Skeletal muscle tissue (tissue), 4 donors: Measurements from ENCODE around the gene PTCSC3. TPM values are rescaled to one million over a fixed set of nuclear protein-coding genes. Genes with fewer than 3 reads are reported as not detected.

ENCODE experiments used
- H3K27ac ChIP-seq: one replicate; pipeline ENCODE4 v1.7.0; 2013; ENCODE audit warnings: mild to moderate bottlenecking, low read depth, low read length, inconsistent platforms
- H3K27me3 ChIP-seq, 3 donors: one replicate each; pipeline ENCODE4 v1.7.0; 2013; ENCODE audit warnings: low read length in 3 of 3; ENCODE audit not compliant: control insufficient read depth in 3 of 3, insufficient read depth in 3 of 3
- H3K36me3 ChIP-seq, 3 donors: one replicate each; pipeline ENCODE4 v1.7.0; 2013; ENCODE audit warnings: low read length in 3 of 3; ENCODE audit not compliant: control insufficient read depth in 3 of 3, insufficient read depth in 3 of 3
- H3K4me1 ChIP-seq, 3 donors: one replicate each; pipeline ENCODE4 v1.7.0; 2013; ENCODE audit warnings: low read length in 3 of 3, mild to moderate bottlenecking in 3 of 3; ENCODE audit not compliant: control insufficient read depth in 3 of 3, insufficient read depth in 3 of 3
- H3K4me3 ChIP-seq, 3 donors: one replicate each; pipeline ENCODE4 v1.7.0; 2013; ENCODE audit warnings: low read length in 3 of 3
- H3K9ac ChIP-seq, 3 donors: one replicate each; pipeline ENCODE4 v1.7.0; 2013; ENCODE audit warnings: low read length in 3 of 3, mild to moderate bottlenecking in 3 of 3, moderate library complexity in 2 of 3, low read depth in 1 of 3
- H3K9me3 ChIP-seq, 3 donors: one replicate each; pipeline ENCODE4 v1.7.0; 2013; ENCODE audit warnings: low read length in 3 of 3; ENCODE audit not compliant: control insufficient read depth in 3 of 3
- total RNA-seq: library from RNA; depleted of rRNA; stranded (reverse); fragments of >200 nt; gene quantifications from one replicate; pipeline ENCODE4 v1.2.3, GENCODE V29; 2014
- donor health status: Osteomylitis.

Gene PTCSC3
- not detected for total RNA-seq

- Histone ChIP-seq H3K9ac (no peak within 1 kb of the TSS), H3K27ac (no peak within 1 kb of the TSS), H3K27me3 (no peaks in the 10 kb centered on the region), H3K9me3 (peaks cover 0 to 3% (median 2%) of the 10 kb centered on the region in 3 donors), H3K4me1 (no peaks in the 10 kb centered on the region), H3K4me3 (no peak within 1 kb of the TSS), H3K36me3 (no peaks in the 10 kb centered on the region)
These were observed at the start of gene PTCSC3 for GRCh38 chr14:36176524-36176923. Gene PTCSC3, minus strand, starts transcription at chr14:36176722.

- Histone ChIP-seq H3K36me3 (no peaks in the 10 kb centered on the region), H3K9me3 (no peaks in the 10 kb centered on the region), H3K9ac (no peak overlapping the region)
These were observed 49.6 kb upstream of the PTCSC3 start for GRCh38 chr14:36226164-36226563.

GRCh38 chr14:36224176-36224575 lies 47.7 kb upstream of the PTCSC3 start:
- H3K9ac ChIP-seq = no peak overlapping the region
- peaks cover 0 to 3% (median 2%) of the 10 kb centered on the region in 3 donors for H3K27me3 ChIP-seq
- no peak overlapping the region for H3K27ac ChIP-seq
- no peaks in the 10 kb centered on the region for H3K4me1 ChIP-seq
- no peak overlapping the region for H3K4me3 ChIP-seq
- H3K36me3 ChIP-seq = no peaks in the 10 kb centered on the region
- H3K9me3 ChIP-seq = no peaks in the 10 kb centered on the region

More at GRCh38 chr14:36226164-36226563, 49.6 kb upstream of the PTCSC3 start:
- H3K4me1 ChIP-seq = no peaks in the 10 kb centered on the region
- no peak overlapping the region for H3K27ac ChIP-seq
- peaks cover 0 to 3% (median 2%) of the 10 kb centered on the region in 3 donors for H3K27me3 ChIP-seq
- no peak overlapping the region for H3K4me3 ChIP-seq

GRCh38 chr14:36223558-36223957 lies 47.0 kb upstream of the PTCSC3 start:
- no peaks in the 10 kb centered on the region for H3K36me3 ChIP-seq
- no peak overlapping the region for H3K4me3 ChIP-seq
- H3K9ac ChIP-seq = no peak overlapping the region
- no peaks in the 10 kb centered on the region for H3K4me1 ChIP-seq
- peaks cover 0 to 3% (median 2%) of the 10 kb centered on the region in 3 donors for H3K27me3 ChIP-seq
- no peaks in the 10 kb centered on the region for H3K9me3 ChIP-seq
- no peak overlapping the region for H3K27ac ChIP-seq

- Histone ChIP-seq H3K4me1 (no peaks in the 10 kb centered on the region), H3K27me3 (peaks cover 0 to 3% (median 2%) of the 10 kb centered on the region in 3 donors), H3K4me3 (no peak overlapping the region), H3K36me3 (no peaks in the 10 kb centered on the region), H3K9me3 (no peaks in the 10 kb centered on the region), H3K27ac (no peak overlapping the region), H3K9ac (no peak overlapping the region)
These were observed 46.5 kb upstream of the PTCSC3 start for GRCh38 chr14:36222952-36223468.

GRCh38 chr14:36222337-36222736 lies 45.8 kb upstream of the PTCSC3 start:
- Histone ChIP-seq H3K4me3 (no peak overlapping the region), H3K36me3 (no peaks in the 10 kb centered on the region), H3K27ac (no peak overlapping the region), H3K4me1 (no peaks in the 10 kb centered on the region), H3K9me3 (no peaks in the 10 kb centered on the region), H3K9ac (no peak overlapping the region), H3K27me3 (peaks cover 4 to 9% (median 4%) of the 10 kb centered on the region in 3 donors)

GRCh38 chr14:36221112-36221511 lies 44.6 kb upstream of the PTCSC3 start:
- no peak overlapping the region for H3K9ac ChIP-seq
- H3K4me3 ChIP-seq = no peak overlapping the region

GRCh38 chr14:36217732-36218131 lies 41.2 kb upstream of the PTCSC3 start:
- Histone ChIP-seq H3K4me3 (no peak overlapping the region), H3K36me3 (no peaks in the 10 kb centered on the region), H3K27me3 (peaks cover 6 to 13% (median 10%) of the 10 kb centered on the region in 3 donors), H3K27ac (no peak overlapping the region), H3K4me1 (no peaks in the 10 kb centered on the region), H3K9ac (no peak overlapping the region), H3K9me3 (no peaks in the 10 kb centered on the region)

More at GRCh38 chr14:36221112-36221511, 44.6 kb upstream of the PTCSC3 start:
- no peaks in the 10 kb centered on the region for H3K4me1 ChIP-seq
- no peak overlapping the region for H3K27ac ChIP-seq
- no peaks in the 10 kb centered on the region for H3K9me3 ChIP-seq
- peaks cover 7 to 11% (median 10%) of the 10 kb centered on the region in 3 donors for H3K27me3 ChIP-seq
- no peaks in the 10 kb centered on the region for H3K36me3 ChIP-seq

GRCh38 chr14:36217027-36217426 lies 40.5 kb upstream of the PTCSC3 start:
- no peak overlapping the region for H3K4me3 ChIP-seq
- no peaks in the 10 kb centered on the region for H3K9me3 ChIP-seq
- peaks cover 6 to 13% (median 10%) of the 10 kb centered on the region in 3 donors for H3K27me3 ChIP-seq
- no peak overlapping the region for H3K9ac ChIP-seq
- H3K36me3 ChIP-seq = no peaks in the 10 kb centered on the region
- no peaks in the 10 kb centered on the region for H3K4me1 ChIP-seq
- H3K27ac ChIP-seq = no peak overlapping the region

- H3K27ac ChIP-seq = no peak overlapping the region
- peaks cover 6 to 13% (median 10%) of the 10 kb centered on the region in 3 donors for H3K27me3 ChIP-seq
- H3K4me1 ChIP-seq = no peaks in the 10 kb centered on the region
- H3K4me3 ChIP-seq = no peak overlapping the region
- no peaks in the 10 kb centered on the region for H3K36me3 ChIP-seq
- no peak overlapping the region for H3K9ac ChIP-seq
- no peaks in the 10 kb centered on the region for H3K9me3 ChIP-seq
These were observed 38.7 kb upstream of the PTCSC3 start for GRCh38 chr14:36215217-36215598.
